ENCODE results near the gene PKIG.

- no peak for TF ChIP-seq CTCF (conservative IDR thresholded peaks at IDR 0.05; ENCODE audit: low read length)
- no peak for TF ChIP-seq EZH2phosphoT487 (IDR thresholded peaks at IDR 0.05; ENCODE audit: borderline replicate concordance)
Measured at GRCh38 chr20:44570367-44570766, 12.0 kb upstream of the PKIG start.

Data from Loucy (cell line).